ENCODE data around the gene CACNA1C.
A peak's percentile ranks its signal among the peaks of the same experiment; 100 is the strongest.

DNA sequence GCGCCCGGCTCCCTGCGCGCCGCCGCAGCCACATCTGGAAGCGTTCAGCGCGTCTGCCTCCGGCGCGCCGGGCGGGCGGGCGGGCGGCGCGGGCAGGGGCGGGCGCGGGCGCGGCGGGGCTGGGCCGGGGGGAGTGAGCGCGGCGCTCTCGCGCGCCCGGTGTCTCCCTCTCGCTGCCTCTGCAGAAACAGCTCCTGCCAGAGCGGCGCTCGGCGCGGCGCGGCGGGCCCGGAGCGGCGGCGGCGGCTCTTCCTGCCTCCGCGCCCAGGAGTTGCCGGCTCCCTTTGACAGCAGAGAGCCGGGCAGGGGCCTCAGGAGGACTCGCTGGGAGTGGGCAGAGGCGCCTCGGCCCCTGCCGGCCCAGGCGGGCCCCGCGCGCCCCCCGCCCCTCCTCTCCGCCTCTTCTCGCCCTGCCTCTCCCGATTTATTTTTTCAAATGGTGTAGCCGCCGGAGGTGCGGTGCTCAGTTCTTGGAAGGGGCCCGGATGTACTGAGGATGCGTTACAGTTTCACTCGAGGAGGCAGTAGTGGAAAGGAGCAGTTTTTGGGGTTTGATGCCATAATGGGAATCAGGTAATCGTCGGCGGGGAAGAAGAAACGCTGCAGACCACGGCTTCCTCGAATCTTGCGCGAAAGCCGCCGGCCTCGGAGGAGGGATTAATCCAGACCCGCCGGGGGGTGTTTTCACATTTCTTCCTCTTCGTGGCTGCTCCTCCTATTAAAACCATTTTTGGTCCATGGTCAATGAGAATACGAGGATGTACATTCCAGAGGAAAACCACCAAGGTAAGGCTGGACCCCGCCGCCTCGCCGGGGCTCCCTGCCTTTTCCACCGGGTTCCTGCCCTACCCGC lies at the start of gene CACNA1C:
- peak in 2 of 6 experiments; percentile 26 to 27 for TF ChIP-seq CTCF (IDR thresholded peaks at IDR 0.05)
- TF ChIP-seq POLR2A (IDR thresholded peaks at IDR 0.05), result no peak
